Activated naive CD8-positive, alpha-beta T cell treated with anti-CD3 and anti-CD28 coated beads, Interleukin-2, amount 10 ng/mL, durations not matched to agents 7 days and 5 days (primary cell): ENCODE data around the gene COL3A1. TPM values are rescaled to one million over a fixed set of nuclear protein-coding genes. Genes with fewer than 3 reads are reported as not detected.

Experiments
- ATAC-seq: fragments of 150-1000 bp; cut with Tn5 transposase; one replicate; pipeline ENCODE4 v1.10.0; 2021; ENCODE audit warnings: low read depth, moderate library complexity
- POLR2A ChIA-PET: fragments of 350-600 bp; sonication (Branson Sonifier 250); formaldehyde crosslinking; loops from one replicate; lab custom pipeline; 2021; ENCODE audit warnings: antibody characterized with exemption; lab: Charles Lee
- DNase-seq: peaks from one replicate; pipeline ENCODE4 v3.0.0; 2021
- H3K27ac Mint-ChIP-seq: one replicate; pipeline ENCODE4 v1.8.0; 2022; ENCODE audit warnings: mild to moderate bottlenecking, mixed read lengths
- H3K27me3 Mint-ChIP-seq: one replicate; pipeline ENCODE4 v1.8.0; 2022; ENCODE audit warnings: mild to moderate bottlenecking, moderate library complexity, mixed read lengths
- H3K36me3 Mint-ChIP-seq: one replicate; pipeline ENCODE4 v1.8.0; 2021; ENCODE audit warnings: mild to moderate bottlenecking, mixed read lengths
- H3K4me1 Mint-ChIP-seq: one replicate; pipeline ENCODE4 v1.8.0; 2021; ENCODE audit warnings: mixed read lengths
- H3K4me3 Mint-ChIP-seq: one replicate; pipeline ENCODE4 v1.8.0; 2022; ENCODE audit warnings: mild to moderate bottlenecking, moderate library complexity, mixed read lengths
- H3K9me3 Mint-ChIP-seq: one replicate; pipeline ENCODE4 v1.8.0; 2021; ENCODE audit warnings: mixed read lengths
- total RNA-seq, 2 experiments: library from RNA; stranded (reverse); gene quantifications; one replicate each; pipeline ENCODE4 v1.2.3, GENCODE V29; 2021

COL3A1 gene
- total RNA-seq, 2 experiments from 2014 or later, result not detected

DNA sequence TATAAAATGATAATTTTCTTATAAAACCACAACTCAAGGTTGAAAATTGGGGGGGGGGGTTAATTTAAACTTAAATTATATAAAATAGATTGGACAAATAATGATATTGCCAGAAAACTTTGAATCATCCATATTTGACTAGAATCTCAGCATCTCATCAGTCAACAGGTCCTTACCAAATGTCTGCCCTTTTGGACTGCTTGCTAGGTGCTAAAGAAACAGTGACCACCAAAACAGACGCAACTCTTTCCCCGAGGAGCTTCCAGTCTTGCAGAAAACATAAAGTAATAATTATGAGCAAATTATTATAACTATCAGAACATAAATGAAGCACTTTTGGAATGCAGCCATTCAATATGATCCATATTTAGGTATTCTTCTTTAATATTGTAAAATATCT, 8.6 kb upstream of the COL3A1 start:
- ATAC-seq (no peak), DNase-seq (no peak)
- POLR2A ChIA-PET, result no interaction called here
- no peaks in the 10 kb centered on the region for H3K4me1 Mint-ChIP-seq
- H3K4me3 Mint-ChIP-seq, result no peak overlapping the region
- H3K27ac Mint-ChIP-seq, result no peak overlapping the region
- H3K9me3 Mint-ChIP-seq, result peaks cover 1% of the 10 kb centered on the region
- H3K27me3 Mint-ChIP-seq, result no peaks in the 10 kb centered on the region
- H3K36me3 Mint-ChIP-seq, result no peaks in the 10 kb centered on the region

DNA sequence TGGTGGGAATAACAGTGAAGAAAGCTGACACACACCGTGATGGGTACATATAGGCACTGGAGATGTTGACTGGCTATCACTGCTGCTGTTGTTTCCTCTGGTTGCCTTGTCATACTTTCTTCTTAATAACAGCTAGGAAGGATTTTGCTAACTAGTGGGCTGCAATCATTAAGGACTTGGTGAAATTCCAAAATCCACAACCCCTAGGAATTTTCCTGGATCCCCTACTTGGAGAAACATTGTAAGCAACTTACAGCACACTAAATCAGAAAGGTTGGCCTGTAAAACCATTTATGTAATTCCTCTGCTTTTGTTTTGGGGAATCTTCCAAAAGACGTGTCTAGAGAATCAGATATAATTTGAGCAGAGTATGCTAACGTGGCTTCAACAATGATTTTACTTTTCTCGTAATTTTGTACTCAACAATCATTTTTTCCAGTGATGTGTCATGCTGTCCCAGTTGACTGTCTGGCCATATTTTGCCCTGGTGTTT, 8.0 kb upstream of the COL3A1 start:
- POLR2A ChIA-PET, result interaction anchor here (0.6 kb wide), 1 partner anchor 1071 kb away, joined by 4 read pairs; no protein-coding TSS in a partner anchor
- H3K9me3 Mint-ChIP-seq, result peaks cover 1% of the 10 kb centered on the region
- no peak overlapping the region for H3K4me3 Mint-ChIP-seq

DNA sequence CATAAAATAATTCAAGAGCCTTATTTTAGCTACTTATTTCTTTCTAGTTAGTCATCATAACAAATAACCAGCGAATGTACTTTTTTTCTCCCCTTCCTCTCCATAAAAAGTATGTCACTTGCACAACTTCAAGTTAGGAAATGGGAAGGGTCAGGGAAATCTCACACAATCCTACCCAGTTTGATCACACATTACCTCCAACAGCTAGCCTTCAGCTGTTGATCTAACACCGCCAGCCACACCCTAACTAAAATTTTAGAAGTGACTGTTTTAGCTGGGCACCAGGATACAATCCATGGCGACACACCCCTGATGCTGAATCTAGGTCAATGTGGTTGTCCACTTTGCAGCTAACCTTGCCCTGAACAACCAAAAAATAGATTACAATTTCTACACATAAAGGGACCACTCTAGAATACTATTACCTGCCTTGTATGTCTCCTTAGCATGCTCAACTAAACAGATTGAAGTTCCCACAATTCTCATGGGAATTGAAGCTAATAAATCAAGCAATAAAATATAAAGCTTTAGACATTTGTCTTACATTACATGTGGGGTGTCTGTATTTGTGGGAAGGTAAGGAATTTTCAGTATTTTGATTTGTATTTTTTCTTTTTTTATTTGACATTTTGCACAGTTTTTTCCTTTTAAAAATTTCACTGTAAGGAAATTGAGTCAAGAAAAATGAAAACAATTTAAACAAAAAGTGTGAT, 7.3 kb upstream of the COL3A1 start:
- no peaks in the 10 kb centered on the region for H3K9me3 Mint-ChIP-seq
- H3K4me3 Mint-ChIP-seq, result no peak overlapping the region
- no peak overlapping the region for H3K27ac Mint-ChIP-seq

More for the DNA sequence above, 8.0 kb upstream of the COL3A1 start:
- ATAC-seq (no peak), DNase-seq (no peak)
- H3K36me3 Mint-ChIP-seq, result no peaks in the 10 kb centered on the region
- no peaks in the 10 kb centered on the region for H3K4me1 Mint-ChIP-seq
- H3K27ac Mint-ChIP-seq, result no peak overlapping the region
- peaks cover under 1% of the 10 kb centered on the region for H3K27me3 Mint-ChIP-seq

DNA sequence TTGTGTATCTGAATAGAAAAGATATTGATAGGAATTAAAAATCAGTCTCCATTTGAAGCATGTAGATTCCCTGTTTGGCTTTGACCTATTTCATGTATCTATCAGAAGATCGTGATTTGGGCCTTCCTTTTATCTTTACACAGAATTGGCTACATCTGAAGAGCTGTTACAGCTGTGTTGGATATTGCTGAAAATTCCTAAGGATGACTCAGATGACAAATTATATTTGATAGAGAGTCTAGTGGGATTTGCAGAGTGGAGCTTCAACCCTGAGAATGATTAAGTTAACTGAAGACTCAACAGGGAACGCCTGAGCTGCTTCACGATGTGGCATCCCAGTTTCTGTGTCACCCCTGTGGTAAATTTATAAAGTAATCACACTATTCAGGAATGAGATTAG, 4.9 kb upstream of the COL3A1 start:
- POLR2A ChIA-PET, result no interaction called here
- Mint-ChIP-seq H3K27ac (no peak overlapping the region), H3K36me3 (no peaks in the 10 kb centered on the region), H3K4me3 (no peak overlapping the region), H3K27me3 (peaks cover 5% of the 10 kb centered on the region), H3K4me1 (no peaks in the 10 kb centered on the region), H3K9me3 (peaks cover 1% of the 10 kb centered on the region)
- ATAC-seq (no peak), DNase-seq (no peak)

More for the DNA sequence above, 7.3 kb upstream of the COL3A1 start:
- Mint-ChIP-seq H3K27me3 (peaks cover 2% of the 10 kb centered on the region), H3K36me3 (no peaks in the 10 kb centered on the region), H3K4me1 (no peaks in the 10 kb centered on the region)
- ATAC-seq (no peak), DNase-seq (no peak)
- POLR2A ChIA-PET, result interaction anchor here (0.6 kb wide), 1 partner anchor 1072 kb away, joined by 4 read pairs; no protein-coding TSS in a partner anchor

DNA sequence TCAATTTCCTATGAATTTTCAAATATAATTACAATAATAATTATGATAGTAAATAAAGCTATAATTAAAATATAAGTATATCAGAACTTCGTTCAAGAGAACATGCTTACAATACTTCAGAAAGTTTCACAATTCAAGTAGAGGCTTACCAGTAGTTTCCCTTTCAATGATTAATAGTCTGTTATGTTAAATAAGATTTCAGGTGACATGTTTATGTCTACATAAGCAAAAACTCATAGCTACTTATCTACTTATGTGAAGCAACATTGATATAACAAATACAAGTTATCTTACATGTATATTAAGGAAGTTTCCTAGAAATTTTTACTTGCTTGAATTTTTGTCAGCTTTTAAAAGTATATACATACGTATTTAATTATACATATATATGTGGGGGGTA, 4.5 kb upstream of the COL3A1 start:
- Mint-ChIP-seq H3K36me3 (no peaks in the 10 kb centered on the region), H3K4me3 (no peak overlapping the region), H3K4me1 (no peaks in the 10 kb centered on the region), H3K27me3 (peaks cover 5% of the 10 kb centered on the region), H3K27ac (no peak overlapping the region), H3K9me3 (peaks cover 1% of the 10 kb centered on the region)
- ATAC-seq (no peak), DNase-seq (no peak)
- POLR2A ChIA-PET, result no interaction called here

DNA sequence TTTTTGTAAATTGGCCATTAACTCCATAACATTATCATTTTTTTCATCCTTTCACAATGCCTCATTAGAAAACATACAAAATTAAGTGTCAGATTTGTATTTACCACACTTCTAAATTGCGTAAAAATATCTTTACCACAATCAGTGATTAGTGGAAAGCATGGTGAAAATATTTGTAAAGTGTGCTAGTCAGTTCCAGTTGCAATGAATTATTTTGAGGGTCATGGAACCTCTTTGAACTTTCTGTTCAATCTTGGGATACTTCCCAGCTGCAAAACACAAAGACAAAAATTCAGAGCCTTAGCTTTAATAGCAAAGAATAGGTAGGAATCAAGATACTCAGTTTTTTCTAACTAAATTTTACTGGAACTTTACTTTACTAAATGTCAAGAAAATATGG, 4.0 kb upstream of the COL3A1 start:
- Mint-ChIP-seq H3K9me3 (peaks cover 1% of the 10 kb centered on the region), H3K4me1 (no peaks in the 10 kb centered on the region)

DNA sequence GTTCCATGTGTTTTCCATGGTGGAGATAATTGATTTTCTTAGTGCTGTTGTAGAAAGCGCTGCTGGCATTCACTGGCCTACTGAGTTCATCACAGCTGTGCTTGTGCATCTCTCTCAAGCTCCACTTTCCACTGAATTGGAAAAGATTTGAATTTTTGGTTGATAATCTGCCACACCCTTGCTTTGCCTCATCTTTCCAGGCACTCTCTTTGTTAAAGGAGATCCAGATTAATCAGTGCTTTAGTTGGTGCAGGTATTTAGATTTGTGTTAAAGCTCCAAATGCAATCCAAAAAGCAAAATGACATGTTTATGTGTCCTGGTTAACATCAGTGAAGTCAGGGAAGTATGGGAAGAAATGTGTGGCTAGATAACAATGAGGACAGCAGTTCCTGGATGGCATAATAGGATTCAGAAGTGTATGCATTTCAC, 2.7 kb upstream of the COL3A1 start:
- H3K36me3 Mint-ChIP-seq, result no peaks in the 10 kb centered on the region
- no peak overlapping the region for H3K27ac Mint-ChIP-seq
- no peak overlapping the region for H3K4me3 Mint-ChIP-seq
- no peaks in the 10 kb centered on the region for H3K4me1 Mint-ChIP-seq
- POLR2A ChIA-PET, result no interaction called here
- no peak for DNase-seq
- ATAC-seq, result no peak
- H3K27me3 Mint-ChIP-seq, result peaks cover 9% of the 10 kb centered on the region
- peaks cover 1% of the 10 kb centered on the region for H3K9me3 Mint-ChIP-seq

More for the DNA sequence above, 4.0 kb upstream of the COL3A1 start:
- Mint-ChIP-seq H3K36me3 (no peaks in the 10 kb centered on the region), H3K27ac (no peak overlapping the region), H3K4me3 (no peak overlapping the region), H3K27me3 (peaks cover 5% of the 10 kb centered on the region)
- no peak for ATAC-seq
- DNase-seq, result no peak
- POLR2A ChIA-PET, result no interaction called here

DNA sequence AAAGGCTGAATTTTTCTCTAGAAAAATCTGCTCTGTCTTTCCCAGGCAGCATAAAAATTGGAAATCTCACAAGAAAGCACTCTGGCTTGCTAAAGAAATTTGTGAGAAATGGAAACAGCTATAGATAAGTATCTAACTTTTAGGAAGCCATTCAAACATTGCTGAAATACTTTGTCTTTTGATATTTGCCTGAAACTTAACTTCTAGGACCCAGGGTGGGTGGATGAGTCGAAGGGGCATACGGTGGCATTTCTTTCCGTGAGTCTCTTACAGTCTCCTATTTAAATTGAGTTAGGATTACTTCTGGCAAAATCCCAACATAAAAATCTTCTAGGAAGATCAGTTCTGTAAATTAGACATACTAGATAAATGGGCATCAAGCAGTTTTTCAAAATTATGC, 532 bp upstream of the COL3A1 start:
- Mint-ChIP-seq H3K27ac (no peak overlapping the region), H3K27me3 (peaks cover 9% of the 10 kb centered on the region), H3K4me1 (no peaks in the 10 kb centered on the region), H3K36me3 (no peaks in the 10 kb centered on the region), H3K9me3 (peaks cover 1% of the 10 kb centered on the region), H3K4me3 (no peak overlapping the region)
- POLR2A ChIA-PET, result no interaction called here
- DNase-seq (no peak), ATAC-seq (no peak)

DNA sequence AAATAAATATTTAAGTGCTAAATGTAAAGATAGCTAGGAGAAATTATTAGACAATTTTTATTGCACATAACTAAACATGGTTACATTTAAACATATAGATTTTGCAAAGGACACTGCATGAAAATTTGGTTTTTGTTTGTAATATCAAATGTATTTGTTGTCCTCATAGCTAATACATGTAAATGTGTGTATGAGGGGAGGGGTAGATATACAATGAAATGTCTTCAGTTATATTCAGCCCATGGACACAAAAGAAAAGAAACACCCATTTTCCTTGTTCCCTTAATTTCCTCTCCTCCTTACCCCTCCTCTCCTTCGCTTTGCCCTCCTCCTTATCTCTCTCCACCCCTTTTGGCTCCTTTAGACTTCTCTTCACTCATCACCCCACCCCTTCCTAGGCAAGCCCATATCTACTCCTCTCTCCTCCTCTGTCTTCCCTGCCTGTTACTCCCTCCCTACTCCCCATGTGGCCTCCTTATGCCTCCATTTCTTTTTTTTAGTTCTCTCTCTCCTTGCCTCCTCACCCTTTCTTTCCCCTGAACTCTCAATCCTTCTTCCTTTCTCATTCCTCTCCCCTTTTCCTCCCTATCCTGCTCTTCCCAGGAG, 1.4 kb downstream of the COL3A1 start:
- Mint-ChIP-seq H3K9me3 (peaks cover 1% of the 10 kb centered on the region), H3K36me3 (no peaks in the 10 kb centered on the region), H3K4me1 (no peaks in the 10 kb centered on the region), H3K27ac (no peak overlapping the region), H3K4me3 (no peak overlapping the region), H3K27me3 (peaks cover 9% of the 10 kb centered on the region)
- DNase-seq (no peak), ATAC-seq (no peak)
- POLR2A ChIA-PET, result no interaction called here

DNA sequence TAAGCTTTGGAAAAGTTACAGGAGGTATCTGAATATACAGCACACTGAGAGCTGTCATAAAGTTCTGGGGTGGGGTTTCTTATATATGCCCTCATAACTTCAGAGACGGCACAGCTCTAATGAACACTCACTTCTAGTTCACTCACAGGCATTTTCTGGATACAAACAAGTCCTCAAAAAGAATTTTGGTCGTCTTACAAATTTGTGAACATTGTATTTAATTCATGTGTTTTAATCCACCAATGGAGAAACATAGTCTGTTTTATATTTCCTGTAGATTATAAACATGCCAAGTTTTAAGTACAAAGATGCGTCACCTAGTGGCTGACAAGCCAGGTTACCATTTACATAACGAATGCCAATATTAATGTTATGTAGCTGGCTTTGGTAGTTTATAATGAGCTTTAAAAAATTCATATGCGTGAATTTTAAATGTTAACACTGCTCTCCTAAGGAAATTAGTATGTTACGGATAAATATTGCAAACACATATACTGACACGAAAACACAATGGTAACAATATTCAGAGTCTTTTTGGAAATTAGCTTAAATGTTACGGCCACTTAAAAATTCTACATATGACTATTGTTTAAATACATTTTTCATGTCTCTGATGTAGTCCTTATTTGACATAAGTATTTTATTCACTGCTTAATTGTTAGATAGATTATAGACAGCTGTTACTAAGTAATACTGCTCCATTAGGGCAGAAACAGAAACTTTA, 2.5 kb downstream of the COL3A1 start:
- Mint-ChIP-seq H3K36me3 (no peaks in the 10 kb centered on the region), H3K9me3 (peaks cover 1% of the 10 kb centered on the region), H3K27me3 (peaks cover 8% of the 10 kb centered on the region), H3K4me3 (no peak overlapping the region), H3K27ac (no peak overlapping the region), H3K4me1 (no peaks in the 10 kb centered on the region)
- POLR2A ChIA-PET, result no interaction called here
- ATAC-seq, result no peak
- DNase-seq, result no peak

DNA sequence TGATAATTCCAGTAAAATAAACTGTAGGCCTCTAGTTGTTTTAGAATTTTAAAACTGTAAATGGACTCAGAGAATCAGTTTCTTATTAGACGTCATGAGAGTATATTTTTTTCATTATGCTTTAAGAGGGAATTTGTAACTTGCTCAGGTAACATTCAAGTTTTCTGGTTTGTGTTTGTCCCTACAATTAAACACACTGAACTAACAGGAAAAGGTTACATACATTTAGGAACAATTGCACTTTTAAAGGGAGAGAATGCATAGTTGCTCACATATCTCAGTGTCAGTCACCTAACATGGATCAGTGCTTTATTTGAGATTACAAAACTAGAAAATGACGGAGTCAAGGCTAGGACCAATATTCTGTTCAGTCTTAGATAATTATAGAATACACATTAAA, 3.1 kb downstream of the COL3A1 start:
- POLR2A ChIA-PET, result no interaction called here
- Mint-ChIP-seq H3K36me3 (no peaks in the 10 kb centered on the region), H3K9me3 (peaks cover 1% of the 10 kb centered on the region), H3K27me3 (peaks cover 8% of the 10 kb centered on the region), H3K4me3 (no peak overlapping the region), H3K27ac (no peak overlapping the region), H3K4me1 (no peaks in the 10 kb centered on the region)
- DNase-seq (no peak), ATAC-seq (no peak)

DNA sequence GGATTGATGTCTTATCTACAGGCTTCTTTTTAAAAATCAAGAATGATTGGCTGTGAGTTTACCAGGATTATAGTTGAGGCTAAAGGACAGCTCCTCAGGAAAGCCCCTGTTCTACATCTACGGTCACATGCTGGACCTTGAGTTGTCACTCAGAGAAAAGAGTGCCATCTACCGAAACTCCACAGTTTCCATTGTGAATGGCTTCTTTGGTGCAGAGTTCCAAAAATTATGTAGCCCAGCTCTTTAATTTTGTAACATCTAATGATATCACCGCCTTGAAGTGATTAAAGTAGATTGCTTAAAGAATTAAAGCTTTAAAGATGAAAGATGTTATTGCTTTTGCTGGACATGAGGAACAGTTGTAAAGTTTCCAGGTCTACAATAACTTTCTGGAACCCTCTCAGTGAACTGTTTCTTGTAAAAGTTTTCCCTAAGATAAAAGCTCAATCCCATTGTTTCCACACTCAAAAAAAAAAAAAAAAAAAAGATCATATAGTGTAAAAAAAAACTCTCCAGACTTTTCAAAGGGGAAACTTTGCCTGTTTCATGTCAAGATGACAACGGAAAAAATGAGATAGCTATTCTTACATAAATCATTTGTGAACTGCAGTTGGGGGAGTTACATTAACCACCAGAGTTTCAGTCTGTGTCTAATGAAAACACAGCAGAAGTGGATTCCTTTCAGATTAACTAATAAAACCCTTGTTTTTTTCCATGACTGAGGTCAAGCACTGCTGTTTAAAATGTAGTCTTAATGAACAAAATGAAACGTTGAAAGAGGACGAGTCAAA, 4.3 kb downstream of the COL3A1 start:
- DNase-seq, result no peak
- no peaks in the 10 kb centered on the region for H3K36me3 Mint-ChIP-seq
- H3K4me1 Mint-ChIP-seq, result no peaks in the 10 kb centered on the region
- H3K9me3 Mint-ChIP-seq, result no peaks in the 10 kb centered on the region
- ATAC-seq, result no peak
- POLR2A ChIA-PET, result no interaction called here
- H3K4me3 Mint-ChIP-seq, result no peak overlapping the region
- H3K27me3 Mint-ChIP-seq, result peaks cover 7% of the 10 kb centered on the region
- no peak overlapping the region for H3K27ac Mint-ChIP-seq
